Liver (tissue), 9 donors: ENCODE results near the gene TRHDE. TPM values are rescaled to one million over a fixed set of nuclear protein-coding genes. Genes with fewer than 3 reads are reported as not detected.

Source experiments
- DNase-seq: peaks from one replicate; pipeline ENCODE4 v3.0.0-alpha.2; 2017; ENCODE audit warnings: low spot score
- H3K27ac ChIP-seq, 2 donors: one replicate each; pipeline ENCODE4 v1.7.0; 2013; ENCODE audit warnings: inconsistent platforms in 2 of 2, low read length in 2 of 2, control low read depth in 1 of 2, low read depth in 1 of 2, mild to moderate bottlenecking in 1 of 2
- H3K27me3 ChIP-seq, 4 donors: one replicate each; pipeline versions ENCODE4 v1.6.1 to v1.7.0; 2013; ENCODE audit warnings: low read length in 3 of 4, inconsistent platforms in 1 of 4, mild to moderate bottlenecking in 1 of 4, moderate library complexity in 1 of 4; ENCODE audit not compliant: control insufficient read depth in 4 of 4, insufficient read depth in 4 of 4
- H3K36me3 ChIP-seq, 4 donors: one replicate each; pipeline versions ENCODE4 v1.6.1 to v1.7.0; 2013; ENCODE audit warnings: low read length in 3 of 4, mild to moderate bottlenecking in 3 of 4, low read depth in 1 of 4, moderate library complexity in 1 of 4; ENCODE audit not compliant: control insufficient read depth in 4 of 4, insufficient read depth in 3 of 4
- H3K4me1 ChIP-seq, 4 donors: one replicate each; pipeline versions ENCODE4 v1.6.1 to v1.7.0; 2013; ENCODE audit warnings: low read length in 3 of 4, mild to moderate bottlenecking in 3 of 4, moderate library complexity in 1 of 4; ENCODE audit not compliant: control insufficient read depth in 4 of 4, insufficient read depth in 4 of 4
- H3K4me3 ChIP-seq, 3 donors: one replicate each; pipeline versions ENCODE4 v1.6.1 to v1.7.0; 2013; ENCODE audit warnings: low read length in 3 of 3, control low read depth in 1 of 3, low read depth in 1 of 3, mild to moderate bottlenecking in 1 of 3
- H3K9ac ChIP-seq, 2 donors: one replicate each; pipeline ENCODE4 v1.7.0; 2013; ENCODE audit warnings: low read length in 2 of 2, mild to moderate bottlenecking in 2 of 2, moderate library complexity in 2 of 2, control low read depth in 1 of 2, low read depth in 1 of 2
- H3K9me3 ChIP-seq, 4 donors: one replicate each; pipeline versions ENCODE4 v1.6.1 to v1.7.0; 2013; ENCODE audit warnings: low read length in 3 of 4; ENCODE audit not compliant: control insufficient read depth in 4 of 4
- FOXA1 ChIP-seq: IDR thresholded peaks from 2 replicates; pipeline ENCODE4 v1.6.1; 2016; ENCODE audit warnings: antibody characterized with exemption
- HNF4A ChIP-seq, 2 donors: conservative IDR thresholded peaks; 2 replicates each; pipeline ENCODE4 v1.6.1; 2016; ENCODE audit warnings: antibody characterized with exemption in 2 of 2, mild to moderate bottlenecking in 2 of 2
- HNF4G ChIP-seq: IDR thresholded peaks from 2 replicates; pipeline ENCODE4 v1.6.1; 2016; ENCODE audit warnings: antibody characterized with exemption
- JUND ChIP-seq, 2 donors: IDR thresholded peaks; 2 replicates each; pipeline ENCODE4 v1.6.1; 2016; ENCODE audit warnings: antibody characterized with exemption in 2 of 2
- NR2F2 ChIP-seq: IDR thresholded peaks from 2 replicates; pipeline ENCODE4 v1.6.1; 2016; ENCODE audit warnings: antibody characterized with exemption
- RAD21 ChIP-seq, 2 donors: IDR thresholded peaks; 2 replicates each; pipeline ENCODE4 v1.6.1; 2016; ENCODE audit warnings: antibody characterized with exemption in 2 of 2, mild to moderate bottlenecking in 2 of 2
- SP1 ChIP-seq: IDR thresholded peaks from 2 replicates; pipeline ENCODE4 v1.6.1; 2018; ENCODE audit warnings: antibody characterized with exemption, mild to moderate bottlenecking
- TAF1 ChIP-seq: conservative IDR thresholded peaks from 2 replicates; pipeline ENCODE4 v1.6.1; 2016; ENCODE audit warnings: antibody characterized with exemption, mild to moderate bottlenecking
- YY1 ChIP-seq: IDR thresholded peaks from 2 replicates; pipeline ENCODE4 v1.6.1; 2016; ENCODE audit warnings: antibody characterized with exemption, mild to moderate bottlenecking
- WGBS: extraction: QIAGEN DNeasy Blood & Tissue Kit; methylation state at CpG from one replicate; pipeline ENCODE4 v1.1.7; 2013; 5-methylcytosine and 5-hydroxymethylcytosine counted together
- polyA plus RNA-seq, 2 donors: library from polyadenylated mRNA; stranded (reverse) in 1 of 2; unstranded in 1 of 2; fragments of 200-250 nt in 1 of 2; fragments of >200 nt in 1 of 2; fragmentation: Nextera tagmentation in 1 of 2; extraction: Ambion mirVana in 1 of 2; gene quantifications; one replicate each; pipeline versions ENCODE4 v1.2.1 to v1.2.3, GENCODE V29; 2013 to 2015
- total RNA-seq, 2 donors: library from RNA; depleted of rRNA; stranded (reverse); fragments of >200 nt; gene quantifications; one replicate each; pipeline ENCODE4 v1.2.3, GENCODE V29; 2014
- TF ChIP-seq, protein P1 (sequence below): fragments of 150-350 bp; IDR thresholded peaks from 2 replicates; pipeline ENCODE4 v1.5.1; 2017; ENCODE audit warnings: improper control_type of control experiment, low read depth, low read length; ENCODE audit not compliant: missing input control
- TF ChIP-seq, protein P2 (sequence below): IDR thresholded peaks from 2 replicates; pipeline ENCODE4 v1.6.1; 2016; ENCODE audit warnings: antibody characterized with exemption, mild to moderate bottlenecking
- TF ChIP-seq, protein P3 (sequence below): IDR thresholded peaks from 2 replicates; pipeline ENCODE4 v1.6.1; 2016; ENCODE audit warnings: antibody characterized with exemption
- TF ChIP-seq, protein P4 (sequence below): IDR thresholded peaks from 2 replicates; pipeline ENCODE4 v1.6.1; 2016; ENCODE audit warnings: antibody characterized with exemption
- donor health status: healthy.
- donor health status: healthy.
- donor health status: healthy.
- donor health status: healthy.
- donor health status: healthy.

Gene TRHDE
- total and polyA plus RNA-seq, 4 donors, result 0.05 to 0.17 (median 0.14) TPM; not detected in 1

DNA sequence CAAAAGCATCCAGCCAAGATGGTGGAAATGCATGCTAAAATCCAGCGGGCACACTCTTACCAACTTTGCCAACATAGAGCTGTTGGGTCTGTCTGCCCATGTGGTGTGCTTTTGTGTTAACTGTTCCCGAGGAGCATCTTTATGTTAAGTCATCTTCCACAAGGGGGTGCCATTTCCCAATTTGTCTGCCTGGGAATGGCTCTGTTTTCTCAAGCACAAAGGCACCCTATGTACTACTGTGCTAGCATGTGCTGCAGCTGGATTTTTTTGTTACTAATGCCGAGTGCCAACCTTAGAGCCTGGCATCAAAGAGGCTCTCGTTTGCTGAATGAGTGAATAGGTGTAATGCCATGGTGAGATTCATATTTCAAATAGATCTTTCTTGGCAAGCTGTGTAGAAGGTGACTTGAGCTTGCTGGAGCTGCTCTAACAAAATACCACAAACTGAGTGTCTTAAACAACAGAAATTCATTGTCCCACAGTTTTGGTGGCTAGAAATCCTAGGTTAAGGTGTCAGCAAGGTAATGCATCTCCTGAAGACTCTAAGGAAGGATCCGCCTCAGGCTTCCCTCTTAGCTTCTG, 74.3 kb downstream of the TRHDE start:
- Histone ChIP-seq H3K36me3 (no peaks in the 10 kb centered on the region), H3K9me3 (no peaks in the 10 kb centered on the region), H3K4me3 (no peak overlapping the region), H3K4me1 (no peaks in the 10 kb centered on the region), H3K27me3 (no peaks in the 10 kb centered on the region), H3K9ac (no peak overlapping the region), H3K27ac (no peak overlapping the region)
- TF ChIP-seq, protein P1, sequence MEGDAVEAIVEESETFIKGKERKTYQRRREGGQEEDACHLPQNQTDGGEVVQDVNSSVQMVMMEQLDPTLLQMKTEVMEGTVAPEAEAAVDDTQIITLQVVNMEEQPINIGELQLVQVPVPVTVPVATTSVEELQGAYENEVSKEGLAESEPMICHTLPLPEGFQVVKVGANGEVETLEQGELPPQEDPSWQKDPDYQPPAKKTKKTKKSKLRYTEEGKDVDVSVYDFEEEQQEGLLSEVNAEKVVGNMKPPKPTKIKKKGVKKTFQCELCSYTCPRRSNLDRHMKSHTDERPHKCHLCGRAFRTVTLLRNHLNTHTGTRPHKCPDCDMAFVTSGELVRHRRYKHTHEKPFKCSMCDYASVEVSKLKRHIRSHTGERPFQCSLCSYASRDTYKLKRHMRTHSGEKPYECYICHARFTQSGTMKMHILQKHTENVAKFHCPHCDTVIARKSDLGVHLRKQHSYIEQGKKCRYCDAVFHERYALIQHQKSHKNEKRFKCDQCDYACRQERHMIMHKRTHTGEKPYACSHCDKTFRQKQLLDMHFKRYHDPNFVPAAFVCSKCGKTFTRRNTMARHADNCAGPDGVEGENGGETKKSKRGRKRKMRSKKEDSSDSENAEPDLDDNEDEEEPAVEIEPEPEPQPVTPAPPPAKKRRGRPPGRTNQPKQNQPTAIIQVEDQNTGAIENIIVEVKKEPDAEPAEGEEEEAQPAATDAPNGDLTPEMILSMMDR, result peak; percentile 54
- TF ChIP-seq RAD21 (IDR thresholded peaks at IDR 0.05) (peak; percentile 82 to 84), SP1 (no peak)
- DNase-seq, result peak; percentile 68
- WGBS, result 27% methylated on average over 5 of the region's 5 CpGs

DNA sequence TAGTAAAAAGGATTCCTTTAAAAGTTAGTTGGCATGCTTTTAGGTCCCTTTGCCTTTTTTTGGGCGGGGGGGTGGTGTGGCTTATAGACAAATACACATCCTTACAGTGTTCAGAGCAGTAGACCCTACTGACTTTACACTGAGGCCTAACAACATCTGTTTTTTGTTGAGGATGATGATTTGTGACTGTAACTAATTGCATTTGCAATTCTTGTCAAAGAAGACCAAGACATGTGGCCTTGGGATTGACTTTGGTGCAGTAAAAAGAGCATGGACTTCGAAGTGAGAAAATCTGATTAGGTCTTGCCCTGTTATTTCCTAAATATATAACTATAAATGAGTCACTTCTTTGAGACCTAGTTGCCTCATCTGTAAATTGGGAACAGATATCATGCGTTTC, 77.3 kb downstream of the TRHDE start:
- no peaks in the 10 kb centered on the region for H3K27me3 ChIP-seq
- H3K27ac ChIP-seq, result no peak overlapping the region
- no peaks in the 10 kb centered on the region for H3K9me3 ChIP-seq
- no peak for DNase-seq
- TF ChIP-seq TAF1 (no peak), YY1 (no peak), HNF4G (no peak), HNF4A (conservative IDR thresholded peaks at IDR 0.05) (no peak), FOXA1 (no peak), NR2F2 (no peak)
- TF ChIP-seq, protein P2, sequence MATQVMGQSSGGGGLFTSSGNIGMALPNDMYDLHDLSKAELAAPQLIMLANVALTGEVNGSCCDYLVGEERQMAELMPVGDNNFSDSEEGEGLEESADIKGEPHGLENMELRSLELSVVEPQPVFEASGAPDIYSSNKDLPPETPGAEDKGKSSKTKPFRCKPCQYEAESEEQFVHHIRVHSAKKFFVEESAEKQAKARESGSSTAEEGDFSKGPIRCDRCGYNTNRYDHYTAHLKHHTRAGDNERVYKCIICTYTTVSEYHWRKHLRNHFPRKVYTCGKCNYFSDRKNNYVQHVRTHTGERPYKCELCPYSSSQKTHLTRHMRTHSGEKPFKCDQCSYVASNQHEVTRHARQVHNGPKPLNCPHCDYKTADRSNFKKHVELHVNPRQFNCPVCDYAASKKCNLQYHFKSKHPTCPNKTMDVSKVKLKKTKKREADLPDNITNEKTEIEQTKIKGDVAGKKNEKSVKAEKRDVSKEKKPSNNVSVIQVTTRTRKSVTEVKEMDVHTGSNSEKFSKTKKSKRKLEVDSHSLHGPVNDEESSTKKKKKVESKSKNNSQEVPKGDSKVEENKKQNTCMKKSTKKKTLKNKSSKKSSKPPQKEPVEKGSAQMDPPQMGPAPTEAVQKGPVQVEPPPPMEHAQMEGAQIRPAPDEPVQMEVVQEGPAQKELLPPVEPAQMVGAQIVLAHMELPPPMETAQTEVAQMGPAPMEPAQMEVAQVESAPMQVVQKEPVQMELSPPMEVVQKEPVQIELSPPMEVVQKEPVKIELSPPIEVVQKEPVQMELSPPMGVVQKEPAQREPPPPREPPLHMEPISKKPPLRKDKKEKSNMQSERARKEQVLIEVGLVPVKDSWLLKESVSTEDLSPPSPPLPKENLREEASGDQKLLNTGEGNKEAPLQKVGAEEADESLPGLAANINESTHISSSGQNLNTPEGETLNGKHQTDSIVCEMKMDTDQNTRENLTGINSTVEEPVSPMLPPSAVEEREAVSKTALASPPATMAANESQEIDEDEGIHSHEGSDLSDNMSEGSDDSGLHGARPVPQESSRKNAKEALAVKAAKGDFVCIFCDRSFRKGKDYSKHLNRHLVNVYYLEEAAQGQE, result no peak
- WGBS, result 60% methylated on average over 3 of the region's 3 CpGs
- H3K4me1 ChIP-seq, result no peaks in the 10 kb centered on the region
- no peaks in the 10 kb centered on the region for H3K36me3 ChIP-seq
- no peak overlapping the region for H3K9ac ChIP-seq
- no peak overlapping the region for H3K4me3 ChIP-seq

DNA sequence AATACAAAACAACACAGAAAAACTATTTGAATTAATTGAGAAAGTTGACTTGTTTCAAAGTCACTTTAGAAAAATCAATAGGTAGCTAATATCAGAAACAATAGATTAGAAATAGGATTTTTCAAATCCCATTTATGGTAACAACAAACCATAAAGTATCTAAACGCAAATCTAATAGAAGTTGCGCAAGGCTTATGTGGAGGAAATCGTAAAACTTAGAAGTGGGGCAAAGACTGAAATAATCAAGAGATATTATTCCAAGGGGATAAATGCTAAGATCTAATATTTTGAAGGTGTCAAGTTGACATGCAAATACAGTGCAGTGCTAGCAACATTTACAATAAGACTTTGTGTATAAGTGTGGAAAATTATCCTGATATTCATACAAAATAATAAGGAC, 87.2 kb downstream of the TRHDE start:
- Histone ChIP-seq H3K36me3 (no peaks in the 10 kb centered on the region), H3K9ac (no peak overlapping the region), H3K27me3 (no peaks in the 10 kb centered on the region), H3K27ac (no peak overlapping the region), H3K9me3 (no peaks in the 10 kb centered on the region), H3K4me1 (no peaks in the 10 kb centered on the region), H3K4me3 (no peak overlapping the region)
- no peak for DNase-seq
- 93% methylated on average over 3 of the region's 3 CpGs for WGBS
- TF ChIP-seq, protein P3, sequence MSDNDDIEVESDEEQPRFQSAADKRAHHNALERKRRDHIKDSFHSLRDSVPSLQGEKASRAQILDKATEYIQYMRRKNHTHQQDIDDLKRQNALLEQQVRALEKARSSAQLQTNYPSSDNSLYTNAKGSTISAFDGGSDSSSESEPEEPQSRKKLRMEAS, result no peak
- TF ChIP-seq JUND (IDR thresholded peaks at IDR 0.05) (no peak), FOXA1 (no peak), RAD21 (IDR thresholded peaks at IDR 0.05) (no peak)
- TF ChIP-seq, protein P4, sequence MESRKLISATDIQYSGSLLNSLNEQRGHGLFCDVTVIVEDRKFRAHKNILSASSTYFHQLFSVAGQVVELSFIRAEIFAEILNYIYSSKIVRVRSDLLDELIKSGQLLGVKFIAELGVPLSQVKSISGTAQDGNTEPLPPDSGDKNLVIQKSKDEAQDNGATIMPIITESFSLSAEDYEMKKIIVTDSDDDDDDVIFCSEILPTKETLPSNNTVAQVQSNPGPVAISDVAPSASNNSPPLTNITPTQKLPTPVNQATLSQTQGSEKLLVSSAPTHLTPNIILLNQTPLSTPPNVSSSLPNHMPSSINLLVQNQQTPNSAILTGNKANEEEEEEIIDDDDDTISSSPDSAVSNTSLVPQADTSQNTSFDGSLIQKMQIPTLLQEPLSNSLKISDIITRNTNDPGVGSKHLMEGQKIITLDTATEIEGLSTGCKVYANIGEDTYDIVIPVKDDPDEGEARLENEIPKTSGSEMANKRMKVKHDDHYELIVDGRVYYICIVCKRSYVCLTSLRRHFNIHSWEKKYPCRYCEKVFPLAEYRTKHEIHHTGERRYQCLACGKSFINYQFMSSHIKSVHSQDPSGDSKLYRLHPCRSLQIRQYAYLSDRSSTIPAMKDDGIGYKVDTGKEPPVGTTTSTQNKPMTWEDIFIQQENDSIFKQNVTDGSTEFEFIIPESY, result no peak
